ENCODE results near the gene IRGM.

IRGM gene

GRCh38 chr5:150895431-150896428 is 49.4 kb downstream of the IRGM start:
- no peak for DNase-seq (ENCODE audit: low read depth in 2 of 2)
